AG10803 (cell line): ENCODE measurements around the gene ZC3HAV1.

ENCODE experiments used
- DNase-seq: peaks from one replicate; pipeline ENCODE4 v3.0.0; 2010; ENCODE audit warnings: low read depth
- H3K4me3 ChIP-seq: 2 replicates; pipeline ENCODE4 v1.5.1; 2011; ENCODE audit warnings: mild to moderate bottlenecking, low read length, control low read depth
- TF ChIP-seq, protein P1 (sequence below): conservative IDR thresholded peaks from 2 replicates; pipeline ENCODE4 v1.5.1; 2011; ENCODE audit warnings: mild to moderate bottlenecking, low read length, control low read depth, inconsistent platforms

The ZC3HAV1 gene

DNA sequence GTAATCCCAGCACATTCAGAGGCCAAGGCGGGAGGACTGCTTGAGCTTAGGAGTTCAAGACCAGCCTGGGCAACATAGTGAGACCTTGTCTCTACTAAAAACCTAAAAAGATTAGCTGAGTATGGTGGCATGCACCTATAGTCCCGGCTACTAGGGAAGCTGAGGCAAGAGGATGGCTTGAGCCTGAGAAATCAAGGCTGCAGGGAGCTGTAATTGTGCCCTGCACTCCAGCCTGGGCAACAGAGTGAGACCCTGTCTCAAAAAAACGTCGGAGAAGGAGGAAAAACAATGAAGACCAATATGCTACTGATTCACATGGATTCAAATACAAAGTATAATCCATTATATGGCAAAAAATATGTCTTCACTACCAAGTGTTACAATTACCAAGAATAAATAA lies 87.2 kb downstream of the ZC3HAV1 start:
- TF ChIP-seq, protein P1, sequence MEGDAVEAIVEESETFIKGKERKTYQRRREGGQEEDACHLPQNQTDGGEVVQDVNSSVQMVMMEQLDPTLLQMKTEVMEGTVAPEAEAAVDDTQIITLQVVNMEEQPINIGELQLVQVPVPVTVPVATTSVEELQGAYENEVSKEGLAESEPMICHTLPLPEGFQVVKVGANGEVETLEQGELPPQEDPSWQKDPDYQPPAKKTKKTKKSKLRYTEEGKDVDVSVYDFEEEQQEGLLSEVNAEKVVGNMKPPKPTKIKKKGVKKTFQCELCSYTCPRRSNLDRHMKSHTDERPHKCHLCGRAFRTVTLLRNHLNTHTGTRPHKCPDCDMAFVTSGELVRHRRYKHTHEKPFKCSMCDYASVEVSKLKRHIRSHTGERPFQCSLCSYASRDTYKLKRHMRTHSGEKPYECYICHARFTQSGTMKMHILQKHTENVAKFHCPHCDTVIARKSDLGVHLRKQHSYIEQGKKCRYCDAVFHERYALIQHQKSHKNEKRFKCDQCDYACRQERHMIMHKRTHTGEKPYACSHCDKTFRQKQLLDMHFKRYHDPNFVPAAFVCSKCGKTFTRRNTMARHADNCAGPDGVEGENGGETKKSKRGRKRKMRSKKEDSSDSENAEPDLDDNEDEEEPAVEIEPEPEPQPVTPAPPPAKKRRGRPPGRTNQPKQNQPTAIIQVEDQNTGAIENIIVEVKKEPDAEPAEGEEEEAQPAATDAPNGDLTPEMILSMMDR: no peak
- DNase-seq: no peak
- H3K4me3 ChIP-seq: no peak overlapping the region

DNA sequence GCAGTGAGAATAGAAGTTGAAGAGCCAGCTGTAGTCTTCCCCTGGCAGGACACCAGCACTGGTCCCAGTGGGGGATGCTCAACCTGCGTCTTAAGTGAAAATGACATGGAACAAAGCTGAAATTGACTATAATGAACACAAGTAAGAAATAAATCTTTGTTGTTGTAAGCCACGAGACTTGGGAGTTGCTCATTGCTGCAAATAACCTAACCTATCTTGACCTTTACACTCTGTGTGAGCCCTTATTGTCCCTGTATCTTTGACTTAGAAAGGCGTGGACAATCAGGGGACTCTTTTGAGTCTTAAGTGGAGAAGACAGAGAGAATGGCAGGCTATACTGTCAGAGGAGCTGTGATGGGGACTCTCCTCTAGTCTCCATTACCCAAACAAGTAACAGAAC lies 90.6 kb downstream of the ZC3HAV1 start:
- DNase-seq: no peak
- TF ChIP-seq, protein P1: no peak
- no peak overlapping the region for H3K4me3 ChIP-seq

DNA sequence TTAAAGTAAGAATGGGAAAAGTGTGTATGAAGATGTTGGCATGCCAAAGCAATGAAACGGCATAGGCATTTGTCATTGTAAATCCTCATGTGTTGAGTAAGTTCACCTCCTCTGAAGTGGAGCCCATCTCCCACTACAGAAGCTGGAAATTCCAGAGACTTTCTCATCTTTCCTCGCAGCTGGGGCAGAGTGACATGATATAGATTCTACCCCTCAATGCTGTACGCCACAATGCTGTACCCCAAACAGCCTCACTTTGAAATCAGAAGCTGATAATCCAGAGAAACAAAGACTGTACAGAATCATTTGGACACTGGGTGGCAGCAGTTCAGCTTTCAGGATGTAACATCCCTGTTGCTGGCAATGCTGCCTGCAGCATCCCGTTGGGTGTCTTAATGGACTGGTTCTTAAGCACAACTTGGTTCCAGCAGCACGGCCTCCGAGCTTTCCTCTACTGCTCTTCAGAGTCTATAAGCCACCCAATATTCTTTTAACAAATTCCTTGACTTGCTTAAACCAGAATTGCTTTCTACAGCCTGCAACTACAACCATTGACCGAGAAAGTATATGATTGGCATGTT lies 92.5 kb downstream of the ZC3HAV1 start:
- TF ChIP-seq, protein P1: peak; percentile 80
- H3K4me3 ChIP-seq: no peak overlapping the region
- peak; percentile 73 for DNase-seq

DNA sequence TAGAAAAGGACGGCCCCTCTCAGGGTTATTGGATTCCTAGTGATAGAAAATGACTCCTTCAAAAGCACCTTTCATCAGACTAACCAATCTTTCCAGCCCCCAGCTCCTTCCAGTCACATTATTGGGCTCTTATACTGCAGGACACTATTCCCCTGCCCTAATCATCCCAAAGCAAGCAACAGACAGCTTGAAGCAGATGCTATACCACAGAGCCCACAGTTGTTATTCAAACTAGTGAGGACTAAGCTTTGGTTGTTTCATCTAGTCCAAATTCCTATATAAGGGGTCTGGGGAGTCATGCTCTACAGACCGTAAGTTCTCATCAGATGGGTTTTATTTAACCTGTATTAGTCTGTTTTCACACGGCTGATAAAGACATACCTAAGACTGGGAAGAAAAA lies 98.1 kb downstream of the ZC3HAV1 start:
- no peak overlapping the region for H3K4me3 ChIP-seq
- DNase-seq: no peak
- TF ChIP-seq, protein P1: no peak

DNA sequence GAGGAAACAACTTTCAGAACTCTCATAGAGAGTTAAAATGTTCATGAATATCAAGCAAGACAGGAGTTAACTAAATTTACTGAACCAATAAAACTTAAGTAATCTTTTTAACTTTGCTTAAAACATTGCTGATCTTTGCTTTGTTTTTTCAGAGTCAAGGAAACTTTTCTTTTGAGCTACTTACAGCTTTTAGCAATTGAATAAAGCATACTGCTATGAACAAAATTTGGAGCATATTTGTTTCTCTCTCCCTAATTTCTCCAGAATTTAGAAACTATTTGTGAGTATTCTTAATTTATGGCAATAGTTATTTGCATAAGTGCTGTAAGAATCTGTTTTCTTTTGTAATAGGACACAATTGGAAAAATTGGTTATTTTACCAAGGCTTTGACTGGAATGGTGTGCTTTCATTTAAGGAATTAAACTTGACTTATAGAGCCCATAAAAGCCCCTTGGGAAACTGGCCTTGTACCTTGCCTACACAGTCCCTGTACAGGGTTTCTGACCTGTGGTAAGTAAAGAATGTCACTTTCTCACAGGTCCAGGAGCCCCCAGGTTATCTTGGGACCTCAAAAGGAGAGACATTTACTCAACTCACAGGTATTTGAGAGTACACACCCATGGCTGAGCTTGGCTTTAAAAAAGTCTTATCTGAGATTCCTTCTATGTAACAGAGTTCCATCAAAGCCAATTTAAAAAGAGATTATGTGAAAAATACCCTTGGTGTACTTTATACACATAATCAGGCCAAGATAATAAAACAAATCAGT lies 105.0 kb downstream of the ZC3HAV1 start:
- no peak for DNase-seq
- H3K4me3 ChIP-seq: no peak overlapping the region
- TF ChIP-seq, protein P1: no peak

DNA sequence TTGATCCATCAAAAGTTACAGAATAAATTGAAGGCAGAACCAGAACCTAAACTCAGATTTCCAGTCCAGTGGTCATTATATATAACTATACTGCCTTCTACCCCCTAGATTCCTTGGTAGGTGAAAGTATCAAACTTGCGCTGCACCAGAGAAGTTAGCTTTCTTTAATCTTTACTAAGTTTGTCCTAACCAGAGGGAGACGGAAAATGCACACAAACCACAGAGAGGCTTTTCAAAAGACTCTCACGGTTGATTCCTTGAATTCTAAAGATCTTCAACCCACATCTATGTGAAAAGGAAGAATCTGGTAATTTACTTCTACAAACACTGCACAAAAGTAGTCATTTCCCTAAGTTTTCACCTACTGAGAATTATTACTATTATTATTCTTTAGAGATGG lies 110.1 kb downstream of the ZC3HAV1 start:
- no peak overlapping the region for H3K4me3 ChIP-seq
- no peak for DNase-seq
- TF ChIP-seq, protein P1: no peak
